HG03460 (cell line): ENCODE measurements around the gene MNS1.
"Not testable (repeated sequence)": the region's sequence is repeated elsewhere in the genome, so short reads cannot be mapped to it uniquely, and the experiment has no call there.

ENCODE experiments used
- ATAC-seq: cut with Tn5 transposase; IDR thresholded peaks from one replicate; pipeline ENCODE4 v1.9.1; 2021; ENCODE audit not compliant: unreplicated experiment

The MNS1 gene

DNA sequence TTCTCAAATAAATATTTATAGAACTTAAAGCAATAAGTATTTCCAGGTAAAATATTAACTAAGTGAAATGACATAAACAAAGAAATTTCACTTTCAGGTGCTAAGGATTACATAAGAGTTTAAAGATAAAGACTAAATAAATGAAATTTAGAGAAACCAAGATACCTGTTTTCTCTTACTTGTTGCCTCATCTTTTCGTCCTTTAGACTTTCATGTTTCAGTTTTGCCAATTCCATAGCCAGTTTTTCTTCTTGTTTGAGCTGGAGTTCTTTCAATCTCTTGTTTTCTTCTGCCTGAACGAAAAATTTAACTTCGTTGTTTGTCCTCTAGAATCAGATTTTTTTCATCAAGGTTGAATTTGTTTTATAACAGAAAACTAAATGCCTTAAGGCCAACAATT is 8.7 kb downstream of the MNS1 start:
- no peak for ATAC-seq

DNA sequence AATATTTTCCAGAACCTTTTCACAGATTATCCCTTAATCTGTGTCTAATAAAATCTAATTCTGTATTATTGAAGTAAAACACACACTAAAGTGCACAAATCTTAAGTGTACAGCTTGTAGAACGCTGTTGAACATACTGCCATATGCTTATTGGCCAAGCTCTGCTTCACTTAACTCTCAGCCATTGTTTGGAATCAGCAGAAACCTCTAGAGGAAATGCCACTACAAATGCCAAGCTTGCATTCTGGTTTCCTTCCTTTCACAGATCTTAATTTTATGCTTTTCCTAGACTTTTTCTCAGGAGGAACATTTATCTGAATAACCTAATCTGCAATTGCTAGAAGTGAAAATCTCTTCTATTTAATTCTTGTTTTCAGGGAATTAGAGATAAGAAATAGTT is 10.1 kb downstream of the MNS1 start:
- no peak for ATAC-seq

DNA sequence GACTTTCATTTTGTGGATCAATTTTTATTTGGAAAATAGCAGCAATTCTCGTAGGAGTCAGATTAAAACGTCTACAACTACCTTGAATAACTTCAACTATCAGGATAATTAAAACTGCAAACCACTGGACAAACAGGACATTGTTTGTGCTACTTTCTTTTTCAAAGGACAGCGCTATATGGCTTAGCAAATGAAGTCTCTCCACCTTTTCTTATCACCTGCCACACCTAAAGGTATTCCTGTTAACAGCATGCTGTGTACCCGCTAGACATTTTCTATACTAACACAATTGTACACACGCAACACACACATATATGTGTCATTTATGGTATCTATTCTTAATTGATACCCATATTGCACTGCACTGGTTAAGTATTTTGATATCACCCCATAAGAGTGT is 19.2 kb downstream of the MNS1 start:
- no peak for ATAC-seq

DNA sequence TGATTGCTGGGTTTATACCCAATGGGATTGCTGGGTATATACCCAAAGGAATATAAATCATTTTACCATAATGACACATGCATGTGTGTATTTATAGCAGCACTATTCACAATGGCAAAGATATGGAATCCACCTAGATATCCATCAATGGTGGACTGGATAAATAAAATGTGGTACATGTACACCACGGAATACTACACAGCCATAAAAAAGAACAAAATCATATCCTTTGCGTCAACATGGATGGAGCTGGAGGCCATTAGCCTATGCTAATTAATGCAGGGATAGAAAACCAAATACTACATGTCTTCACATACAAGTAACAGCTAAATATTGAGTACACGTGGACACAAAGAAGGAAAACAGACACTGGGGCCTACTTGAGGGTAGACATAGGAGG is 22.6 kb downstream of the MNS1 start:
- no peak for ATAC-seq

DNA sequence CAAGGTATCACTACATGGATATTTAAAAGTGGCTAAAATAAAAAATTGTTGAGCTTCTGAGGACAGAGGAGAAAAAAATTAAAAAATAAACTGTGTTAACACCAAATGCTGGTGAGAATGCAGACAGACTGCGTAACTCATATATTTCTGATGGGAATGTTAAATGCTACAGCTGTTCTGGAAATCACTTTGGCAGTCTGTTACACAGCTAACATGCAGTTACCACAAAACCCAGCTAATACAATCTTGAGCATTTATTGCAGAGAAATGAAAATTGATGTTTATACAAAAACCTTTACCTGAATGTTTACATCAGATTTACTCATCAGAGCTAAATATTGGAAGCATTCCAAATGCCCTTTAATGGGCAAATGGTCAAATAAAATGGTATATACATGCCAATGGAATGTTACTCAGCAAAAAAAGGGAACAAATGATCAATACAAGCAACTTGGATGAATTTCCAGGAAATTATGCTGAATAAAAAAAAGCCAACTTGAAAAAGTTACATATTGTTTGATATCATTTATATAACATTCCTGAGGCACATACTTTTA is 24.6 kb downstream of the MNS1 start:
- ATAC-seq: no peak

DNA sequence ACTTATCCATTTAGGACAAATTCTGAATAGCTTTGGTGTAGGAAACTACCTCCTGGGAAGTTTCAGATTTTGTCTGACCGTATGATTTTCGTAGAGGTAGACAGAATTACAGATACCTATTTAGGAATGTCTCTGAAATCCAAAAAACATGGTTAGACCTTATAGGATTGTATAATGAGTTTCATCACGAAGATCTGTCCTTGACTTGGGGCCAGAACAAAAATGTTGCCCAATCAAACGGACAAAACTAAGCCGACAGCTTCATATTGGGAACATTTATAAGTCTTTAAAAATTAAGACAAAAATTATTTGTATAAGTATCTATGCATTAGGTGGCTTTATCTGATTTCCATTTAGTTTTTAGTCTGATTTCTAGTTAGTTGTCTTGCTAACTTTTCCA is 32.6 kb downstream of the MNS1 start:
- ATAC-seq: no peak

DNA sequence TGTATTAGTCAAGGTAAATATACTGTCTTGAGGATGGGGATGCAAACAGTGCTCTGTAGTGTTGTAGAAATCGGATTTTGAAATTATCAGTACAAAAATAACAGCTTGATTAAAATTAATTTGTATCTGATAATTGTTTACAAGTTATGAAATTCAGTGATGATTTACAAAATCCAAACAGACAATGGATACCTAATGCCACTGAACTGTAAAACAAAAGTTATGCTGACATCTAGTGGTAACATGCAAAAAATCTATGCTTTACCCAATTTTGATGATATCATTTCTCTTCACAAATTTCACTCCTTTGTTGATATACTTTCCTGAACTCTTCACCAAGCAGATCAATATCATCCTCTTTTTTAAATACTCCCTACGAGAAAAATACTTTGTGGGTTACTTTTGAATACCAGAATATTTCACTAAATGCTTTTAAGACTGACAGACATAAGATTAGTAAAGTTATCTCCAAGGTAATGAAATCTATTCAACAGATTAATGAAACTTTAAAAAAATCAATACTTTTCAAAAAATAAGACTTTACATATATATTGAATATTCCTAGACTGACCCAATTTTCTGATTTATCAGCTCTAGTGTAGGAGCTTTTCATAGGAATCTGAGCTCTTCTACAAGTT is 36.0 kb downstream of the MNS1 start:
- ATAC-seq: peak; percentile 54

DNA sequence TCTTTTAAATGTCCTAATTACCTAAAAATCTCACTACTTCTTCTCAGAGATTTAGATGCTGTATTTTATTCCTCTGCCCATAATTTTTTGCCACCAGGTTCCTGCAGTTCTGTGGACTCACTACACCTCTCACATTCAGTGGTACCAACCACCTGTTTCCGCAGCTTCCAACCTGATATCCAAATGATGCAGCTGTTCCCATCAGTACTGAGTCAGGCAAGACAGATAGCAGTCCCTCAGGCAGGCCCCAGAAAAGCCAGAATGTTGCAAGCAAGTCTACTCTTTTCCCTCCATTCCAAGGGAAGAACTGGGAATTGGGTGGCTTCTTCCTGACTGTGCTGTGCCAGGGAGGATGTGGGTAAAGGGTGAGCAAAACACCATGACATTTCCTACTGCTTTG is 39.0 kb downstream of the MNS1 start:
- no peak for ATAC-seq

DNA sequence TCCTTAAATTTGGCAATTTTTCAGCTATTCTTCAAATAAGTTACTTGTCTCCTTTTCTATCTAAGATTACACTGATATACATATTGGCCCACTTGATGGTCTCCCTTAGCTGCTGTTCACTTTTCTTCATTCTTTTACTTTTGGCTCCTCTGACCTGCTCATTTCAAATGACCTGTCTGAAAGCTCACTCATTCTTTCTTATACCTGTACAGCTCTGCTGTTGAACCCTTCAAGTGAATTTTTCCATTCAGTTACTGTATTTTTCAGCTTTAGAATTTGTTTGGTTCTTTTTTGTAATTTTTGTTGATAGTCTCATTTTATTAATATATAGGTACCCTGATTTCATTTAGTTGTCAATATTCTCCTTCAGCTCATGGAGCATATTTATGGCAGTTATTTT is 39.7 kb downstream of the MNS1 start:
- no peak for ATAC-seq

DNA sequence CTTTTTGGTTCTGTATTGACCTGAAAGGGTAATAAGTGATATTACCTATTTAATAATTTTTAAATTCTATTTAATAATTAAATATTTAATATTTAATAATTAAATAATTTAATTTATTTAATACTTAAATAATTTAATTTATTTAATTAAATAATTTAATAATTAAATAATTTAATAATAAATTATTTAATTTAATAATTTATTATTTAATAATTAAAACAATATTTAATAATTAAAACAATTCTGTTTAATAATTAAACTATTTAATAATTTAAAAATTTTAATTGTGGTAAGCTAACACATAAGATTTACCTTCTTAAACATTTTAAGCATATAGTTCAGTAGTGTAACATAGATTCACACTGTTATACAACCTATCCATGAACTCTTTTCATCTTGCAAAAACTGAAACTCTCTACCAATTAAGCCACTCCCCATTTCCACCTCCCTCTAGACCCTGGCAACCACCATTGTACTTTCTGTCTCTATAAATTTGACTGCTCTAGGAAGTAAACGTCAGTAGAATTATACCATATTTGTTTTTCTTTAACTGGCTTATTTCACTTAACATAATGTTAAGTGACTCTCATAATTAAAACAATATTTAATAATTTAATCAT is 51.7 kb downstream of the MNS1 start:
- ATAC-seq: not testable (repeated sequence)

DNA sequence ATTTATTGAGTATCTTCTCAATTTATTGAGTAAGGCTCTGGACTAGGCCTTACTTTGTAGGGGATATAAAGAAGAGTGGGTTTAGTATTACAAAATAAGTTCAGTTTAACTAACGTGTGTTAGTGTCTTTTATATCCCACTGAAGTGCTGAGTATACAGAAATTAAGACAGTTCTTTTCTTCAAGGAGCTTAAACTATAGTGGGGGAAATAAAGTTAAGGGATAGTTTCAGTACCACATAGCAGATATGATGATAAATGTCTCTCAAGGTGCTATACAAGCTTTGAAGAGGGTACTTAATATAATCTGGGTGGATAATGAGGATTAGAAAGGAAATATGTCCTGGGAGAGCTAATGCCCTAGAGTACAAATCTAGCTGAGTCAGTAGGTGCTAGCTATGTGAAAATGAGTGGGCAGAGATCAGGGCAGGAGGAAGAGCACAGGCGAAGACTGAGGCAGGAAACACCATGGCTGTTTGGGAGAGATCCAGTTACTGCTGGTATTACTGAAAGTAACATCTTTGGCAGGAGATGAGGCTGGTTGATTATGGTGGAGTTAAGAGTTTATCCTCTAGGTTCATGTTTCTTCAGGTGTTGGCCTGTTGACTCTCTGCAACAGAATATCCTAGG is 53.7 kb downstream of the MNS1 start:
- ATAC-seq: no peak

DNA sequence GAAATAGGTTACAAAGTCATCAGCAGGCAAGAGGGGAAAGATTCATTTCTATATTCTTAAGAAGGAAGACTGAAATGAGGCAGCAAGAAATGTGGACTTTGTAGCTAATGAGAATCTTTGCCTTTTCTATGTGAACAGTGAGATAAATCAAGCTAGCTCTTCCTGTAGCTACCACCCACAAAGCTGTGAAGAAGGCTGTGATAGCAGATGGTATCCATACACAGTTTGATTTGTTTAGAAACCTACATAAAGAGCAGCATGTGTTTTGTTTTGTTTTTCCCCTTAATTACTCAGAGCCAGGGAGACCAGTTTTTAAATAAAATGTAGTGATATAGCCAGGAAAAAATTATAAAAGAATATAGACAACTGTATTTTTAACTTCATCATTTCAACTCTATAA is 54.2 kb downstream of the MNS1 start:
- ATAC-seq: no peak

DNA sequence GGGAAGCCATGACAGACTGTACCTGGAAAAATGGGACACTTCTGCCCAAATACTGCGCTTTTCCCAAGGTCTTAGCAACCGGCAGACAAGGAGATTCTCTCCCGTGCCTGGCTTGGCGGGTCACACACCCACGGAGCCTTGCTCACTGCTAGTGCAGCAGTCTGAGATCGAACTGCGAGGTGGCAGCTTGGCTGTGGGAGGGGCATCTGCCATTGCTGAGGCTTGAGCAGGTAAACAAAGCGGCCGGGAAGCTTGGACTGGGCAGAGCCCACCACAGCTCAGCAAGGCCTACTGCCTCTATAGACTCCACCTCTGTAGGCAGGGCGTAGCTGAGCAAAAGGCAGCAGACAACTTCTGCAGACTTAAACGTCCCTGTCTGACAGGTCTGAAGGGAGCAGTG is 65.7 kb downstream of the MNS1 start:
- not testable (repeated sequence) for ATAC-seq

DNA sequence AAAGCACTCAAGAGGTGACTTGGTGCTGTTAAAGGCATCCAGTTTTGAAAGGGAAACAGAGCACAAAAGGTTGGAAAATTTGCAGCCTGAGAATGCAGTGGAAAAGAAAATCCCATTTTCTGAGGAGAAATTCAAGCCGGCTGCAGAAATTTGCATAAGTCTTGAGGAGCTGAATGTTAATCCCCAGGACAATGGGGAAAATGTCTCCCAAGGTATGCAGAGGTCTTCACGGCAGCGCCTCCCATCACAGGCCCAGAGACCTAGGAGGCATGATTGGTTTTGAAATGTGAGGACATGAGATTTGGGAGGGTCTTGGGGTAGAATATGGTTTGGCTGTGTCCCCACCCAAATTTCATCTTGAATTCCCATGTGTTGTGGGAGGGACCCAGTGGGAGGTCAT is 67.6 kb downstream of the MNS1 start:
- not testable (repeated sequence) for ATAC-seq

DNA sequence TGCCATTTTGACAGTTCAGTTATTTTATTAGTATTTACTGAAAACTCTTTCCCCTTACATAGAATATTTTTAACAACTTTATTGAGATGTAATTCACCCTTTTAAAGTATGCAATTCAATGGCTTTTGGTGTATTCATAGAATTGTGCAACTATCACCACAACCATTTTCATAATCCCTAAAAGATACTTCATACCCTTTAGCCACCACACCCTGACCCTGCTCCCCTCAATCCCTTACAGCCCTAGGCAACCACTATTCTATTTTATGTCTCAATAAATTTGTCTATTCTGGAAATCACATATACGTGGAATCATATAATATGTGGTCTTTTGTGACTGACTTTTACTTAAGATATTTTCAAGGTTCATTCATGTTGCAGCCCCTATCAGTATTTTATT is 70.0 kb downstream of the MNS1 start:
- no peak for ATAC-seq

DNA sequence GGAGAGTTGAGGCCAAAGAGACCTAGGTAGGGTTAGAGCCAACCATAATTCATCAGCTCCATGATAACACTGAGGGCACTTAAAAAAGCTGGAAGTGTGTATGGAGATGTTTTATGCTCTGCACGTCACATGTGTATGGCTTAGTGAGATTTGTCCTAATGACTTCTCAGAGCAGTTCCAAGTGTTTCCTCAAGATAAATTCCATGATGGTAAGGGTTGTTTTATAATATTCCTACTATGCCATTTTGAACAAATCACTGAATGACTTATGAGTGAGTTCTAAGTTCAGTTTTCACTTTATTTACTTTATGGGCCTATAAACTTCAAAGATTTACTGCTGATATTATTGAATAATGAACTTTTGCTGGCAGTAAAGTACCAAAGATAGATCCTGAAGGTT is 71.7 kb downstream of the MNS1 start:
- no peak for ATAC-seq

DNA sequence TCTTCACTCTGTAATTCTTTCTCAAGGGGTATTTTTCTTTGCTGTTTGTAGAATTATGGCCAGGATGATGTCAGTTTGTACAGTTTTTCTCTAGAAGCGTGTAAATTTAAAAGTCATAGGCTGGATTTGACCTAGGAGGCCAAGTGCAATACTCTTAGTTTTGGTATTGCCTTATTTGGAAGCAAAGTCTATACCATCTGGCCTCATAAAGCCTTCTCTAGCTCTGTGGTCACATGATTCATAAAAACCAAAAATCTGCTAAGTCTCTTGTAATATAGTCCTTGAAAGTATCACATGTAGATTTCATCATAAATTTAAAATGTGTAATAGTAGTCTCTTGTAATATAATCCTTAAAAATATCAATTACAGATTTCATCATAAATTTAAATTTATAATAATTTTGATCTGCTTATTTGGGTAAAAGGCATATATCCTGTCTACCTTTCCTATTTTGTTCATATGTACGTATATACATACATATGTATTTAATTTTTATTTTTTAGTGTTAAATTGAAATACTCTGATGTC is 74.1 kb downstream of the MNS1 start:
- no peak for ATAC-seq

DNA sequence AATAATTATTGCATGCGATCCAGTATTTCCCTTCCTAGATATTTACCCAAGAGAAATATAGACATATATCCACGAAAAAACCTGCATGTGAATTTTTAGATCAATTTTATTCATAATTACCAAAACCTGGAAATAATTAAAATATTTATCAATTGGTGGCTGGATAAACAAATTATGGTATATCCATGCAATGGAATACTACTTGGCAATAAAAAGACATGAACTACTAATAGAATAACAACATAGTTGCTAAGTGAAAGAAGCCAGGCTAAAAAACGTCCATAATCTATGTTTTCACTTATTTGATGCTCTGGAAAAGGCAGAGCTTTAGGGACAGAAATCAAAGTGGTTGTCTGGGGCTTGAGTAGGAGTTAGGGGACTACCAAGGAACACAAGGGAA is 79.0 kb downstream of the MNS1 start:
- ATAC-seq: no peak

DNA sequence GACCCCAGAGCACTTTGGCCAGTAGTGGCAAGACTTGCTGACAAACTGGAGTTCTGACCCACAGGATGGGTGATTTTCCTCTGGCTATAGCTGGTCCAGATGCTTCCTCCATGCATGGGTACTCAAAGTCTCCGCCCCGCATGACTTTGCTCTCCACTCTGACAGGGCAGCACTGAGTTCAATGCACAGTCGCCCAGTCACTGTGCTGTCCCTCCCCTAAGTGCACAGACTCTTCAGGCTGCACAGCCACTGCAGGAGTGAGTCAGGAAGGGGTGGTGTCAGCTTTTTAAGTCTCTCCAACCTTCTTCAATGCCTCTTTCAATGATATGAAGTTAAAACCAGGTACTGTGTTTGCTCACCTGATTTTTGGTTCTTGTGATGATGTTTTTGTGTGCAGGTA is 81.9 kb downstream of the MNS1 start:
- no peak for ATAC-seq
